IMR-90 (cell line): ENCODE data around the gene ARSB. TPM values are rescaled to one million over a fixed set of nuclear protein-coding genes. Genes with fewer than 3 reads are reported as not detected.

Experiments used
- NFE2L2 ChIP-seq: fragments of 150-350 bp; IDR thresholded peaks from 2 replicates; pipeline ENCODE4 v1.6.1; 2016; ENCODE audit warnings: low read depth, mild to moderate bottlenecking, low read length
- polyA plus RNA-seq, 3 experiments: library from polyadenylated mRNA; depleted of rRNA; stranded (reverse); fragments of >200 nt; gene quantifications; 2 replicates each; pipeline ENCODE4 v1.2.3, GENCODE V29; 2012; ENCODE audit warnings: low replicate concordance in 1 of 3
- total RNA-seq: library from RNA; depleted of rRNA; stranded (reverse); fragments of >200 nt; gene quantifications from 2 replicates; pipeline ENCODE4 v1.2.3, GENCODE V29; 2012
- TF ChIP-seq, protein P1 (sequence below): conservative IDR thresholded peaks from 2 replicates; pipeline ENCODE4 v1.5.1; 2012; ENCODE audit warnings: mild to moderate bottlenecking, low read depth, low read length, improper control_type of control experiment
- TF ChIP-seq, protein P2 (sequence below): fragments of 150-350 bp; IDR thresholded peaks from 2 replicates; pipeline ENCODE4 v1.6.1; 2016; ENCODE audit warnings: low read depth, mild to moderate bottlenecking, low read length, moderate library complexity, borderline replicate concordance

The ARSB gene
- total and polyA plus RNA-seq, 2 of the 4 experiments (the other 2 are of a cell fraction), result 16.0 to 16.3 TPM

DNA sequence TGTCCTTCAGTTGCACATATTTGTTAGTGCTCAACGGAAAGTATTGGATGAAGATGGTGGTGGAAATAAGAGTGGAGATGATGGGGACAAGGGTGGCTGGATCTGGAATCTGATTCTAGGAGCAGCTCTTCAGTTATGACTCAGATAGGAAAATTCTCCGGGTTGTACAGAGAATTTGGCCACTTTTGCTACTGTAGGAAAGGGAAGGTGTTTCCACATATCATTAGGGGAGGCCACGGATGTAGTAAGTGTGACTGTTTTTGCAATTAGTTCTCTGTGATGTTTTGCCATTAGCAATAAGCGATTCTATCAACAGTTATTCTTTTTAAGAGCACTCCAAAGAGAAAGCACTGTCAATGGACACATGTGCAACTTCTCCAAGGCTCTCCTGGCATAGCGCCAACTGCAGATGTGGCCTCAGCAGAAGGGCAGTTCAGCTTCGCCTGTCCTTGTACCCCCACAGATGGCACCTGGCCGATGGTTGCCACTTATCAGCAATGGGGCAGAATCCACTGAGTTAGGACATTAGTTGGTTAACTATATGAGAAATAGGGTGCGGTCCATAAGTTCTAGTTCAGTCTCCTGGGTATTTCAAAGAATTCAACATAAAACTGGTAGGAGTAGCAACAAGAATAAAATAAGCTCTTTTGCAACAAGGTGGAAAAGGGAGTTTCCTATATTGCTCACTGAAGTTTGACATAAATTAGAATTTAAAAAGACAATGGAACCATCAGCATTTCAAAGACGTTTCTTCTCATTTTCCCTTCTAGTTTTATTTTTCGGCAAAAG, 96.3 kb downstream of the ARSB start (continued):
- TF ChIP-seq, protein P1, sequence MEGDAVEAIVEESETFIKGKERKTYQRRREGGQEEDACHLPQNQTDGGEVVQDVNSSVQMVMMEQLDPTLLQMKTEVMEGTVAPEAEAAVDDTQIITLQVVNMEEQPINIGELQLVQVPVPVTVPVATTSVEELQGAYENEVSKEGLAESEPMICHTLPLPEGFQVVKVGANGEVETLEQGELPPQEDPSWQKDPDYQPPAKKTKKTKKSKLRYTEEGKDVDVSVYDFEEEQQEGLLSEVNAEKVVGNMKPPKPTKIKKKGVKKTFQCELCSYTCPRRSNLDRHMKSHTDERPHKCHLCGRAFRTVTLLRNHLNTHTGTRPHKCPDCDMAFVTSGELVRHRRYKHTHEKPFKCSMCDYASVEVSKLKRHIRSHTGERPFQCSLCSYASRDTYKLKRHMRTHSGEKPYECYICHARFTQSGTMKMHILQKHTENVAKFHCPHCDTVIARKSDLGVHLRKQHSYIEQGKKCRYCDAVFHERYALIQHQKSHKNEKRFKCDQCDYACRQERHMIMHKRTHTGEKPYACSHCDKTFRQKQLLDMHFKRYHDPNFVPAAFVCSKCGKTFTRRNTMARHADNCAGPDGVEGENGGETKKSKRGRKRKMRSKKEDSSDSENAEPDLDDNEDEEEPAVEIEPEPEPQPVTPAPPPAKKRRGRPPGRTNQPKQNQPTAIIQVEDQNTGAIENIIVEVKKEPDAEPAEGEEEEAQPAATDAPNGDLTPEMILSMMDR, result no peak
- no peak for TF ChIP-seq NFE2L2
- TF ChIP-seq, protein P2, sequence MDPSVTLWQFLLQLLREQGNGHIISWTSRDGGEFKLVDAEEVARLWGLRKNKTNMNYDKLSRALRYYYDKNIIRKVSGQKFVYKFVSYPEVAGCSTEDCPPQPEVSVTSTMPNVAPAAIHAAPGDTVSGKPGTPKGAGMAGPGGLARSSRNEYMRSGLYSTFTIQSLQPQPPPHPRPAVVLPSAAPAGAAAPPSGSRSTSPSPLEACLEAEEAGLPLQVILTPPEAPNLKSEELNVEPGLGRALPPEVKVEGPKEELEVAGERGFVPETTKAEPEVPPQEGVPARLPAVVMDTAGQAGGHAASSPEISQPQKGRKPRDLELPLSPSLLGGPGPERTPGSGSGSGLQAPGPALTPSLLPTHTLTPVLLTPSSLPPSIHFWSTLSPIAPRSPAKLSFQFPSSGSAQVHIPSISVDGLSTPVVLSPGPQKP, result no peak
